ENCODE data around the gene PSMC5.

The PSMC5 gene

DNA sequence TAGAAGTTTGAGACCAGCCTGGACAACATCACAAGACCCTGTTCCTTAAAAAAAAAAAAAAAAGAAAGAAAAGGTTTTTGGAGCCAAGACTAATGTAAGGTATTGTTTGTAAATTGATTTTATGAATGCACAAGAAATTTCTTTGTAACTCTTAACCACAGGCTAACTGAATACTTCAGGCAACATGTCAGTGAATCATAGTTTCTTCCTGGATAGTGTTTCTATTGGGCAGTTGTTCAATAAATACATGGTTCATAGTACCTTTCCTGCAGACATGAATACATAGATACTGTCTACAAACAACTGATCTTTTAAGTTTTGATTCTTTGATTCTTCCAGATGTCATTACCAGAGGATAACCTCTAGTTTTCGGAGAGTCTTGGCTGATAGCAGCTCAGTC lies 41.7 kb upstream of the PSMC5 start:
- peaks cover 28 to 61% of the 10 kb centered on the region in 2 experiments for H3K36me3 ChIP-seq (ENCODE audit: control insufficient read depth in 1 of 2, insufficient read depth in 2 of 2, low read depth in 1 of 2, low read length in 2 of 2)
- no peak overlapping the region for H3K4me2 ChIP-seq (ENCODE audit: low read length, poor library complexity, severe bottlenecking)
- peaks cover 5% of the 10 kb centered on the region for H3K4me1 ChIP-seq (ENCODE audit: control insufficient read depth, insufficient read depth, low read depth, low read length)
- no peak overlapping the region for H2BK5ac ChIP-seq (ENCODE audit: low read depth, low read length, poor library complexity, severe bottlenecking)
- peak; percentile 33 for DNase-seq
- no peak overlapping the region for H4K8ac ChIP-seq (ENCODE audit: low read length)
- no peaks in the 10 kb centered on the region for H3K27me3 ChIP-seq (ENCODE audit: control insufficient read depth in 1 of 2, insufficient read depth in 1 of 2, low read length in 2 of 2)
- no peak overlapping the region for H3K27ac ChIP-seq (ENCODE audit: low read length, poor library complexity, severe bottlenecking)
- no peak overlapping the region for H2AFZ ChIP-seq (ENCODE audit: low read depth, low read length)
- no peak overlapping the region for H2BK120ac ChIP-seq (ENCODE audit: low read depth, low read length)
- no peak overlapping the region for H4K91ac ChIP-seq (ENCODE audit: low read length)
- H3K18ac ChIP-seq (ENCODE audit: low read depth in 1 of 2, low read length in 2 of 2): no peak overlapping the region
- H2BK12ac ChIP-seq (ENCODE audit: low read length in 2 of 2): no peak overlapping the region
- WGBS: no CpG with 5 or more reads among the region's 1 CpG
- peaks cover 4% of the 10 kb centered on the region for H3K79me1 ChIP-seq (replicated peaks; ENCODE audit: low read length, poor library complexity, severe bottlenecking)
- H2AK5ac ChIP-seq (ENCODE audit: low read length, severe bottlenecking): no peak overlapping the region
- no peak overlapping the region for H3K4me3 ChIP-seq (ENCODE audit: insufficient read depth in 1 of 2, low read depth in 1 of 2, low read length in 2 of 2)
- no peak overlapping the region for H2BK15ac ChIP-seq (ENCODE audit: low read depth, poor library complexity, severe bottlenecking)
- H3K9me3 ChIP-seq (ENCODE audit: control insufficient read depth, low read length): no peaks in the 10 kb centered on the region
- H3K23ac ChIP-seq (ENCODE audit: low read length in 2 of 2): no peak overlapping the region
- H3K4ac ChIP-seq (ENCODE audit: low read depth in 1 of 2, low read length in 2 of 2): no peak overlapping the region
- H3K14ac ChIP-seq (ENCODE audit: low read length in 2 of 2): no peak overlapping the region
- H3K9ac ChIP-seq (ENCODE audit: low read length): peak overlapping the region; percentile 32

GRCh38 chr17:63786117-63786516 lies 41.1 kb upstream of the PSMC5 start:
- Histone ChIP-seq H3K4me2 (ENCODE audit: low read length, poor library complexity, severe bottlenecking) (no peak overlapping the region), H2BK5ac (ENCODE audit: low read depth, low read length, poor library complexity, severe bottlenecking) (no peak overlapping the region), H2AFZ (ENCODE audit: low read depth, low read length) (no peak overlapping the region), H4K91ac (ENCODE audit: low read length) (no peak overlapping the region), H3K27me3 (ENCODE audit: control insufficient read depth in 1 of 2, insufficient read depth in 1 of 2, low read length in 2 of 2) (no peaks in the 10 kb centered on the region), H3K4me3 (ENCODE audit: insufficient read depth in 1 of 2, low read depth in 1 of 2, low read length in 2 of 2) (no peak overlapping the region), H3K4ac (ENCODE audit: low read depth in 1 of 2, low read length in 2 of 2) (no peak overlapping the region), H3K79me1 (replicated peaks; ENCODE audit: low read length, poor library complexity, severe bottlenecking) (peaks cover 4% of the 10 kb centered on the region), H3K23ac (ENCODE audit: low read length in 2 of 2) (no peak overlapping the region), H3K9me3 (ENCODE audit: control insufficient read depth, low read length) (no peaks in the 10 kb centered on the region), H3K9ac (ENCODE audit: low read length) (no peak overlapping the region), H2AK5ac (ENCODE audit: low read length, severe bottlenecking) (no peak overlapping the region), H3K36me3 (ENCODE audit: control insufficient read depth in 1 of 2, insufficient read depth in 2 of 2, low read depth in 1 of 2, low read length in 2 of 2) (peaks cover 31 to 67% of the 10 kb centered on the region in 2 experiments), H3K27ac (ENCODE audit: low read length, poor library complexity, severe bottlenecking) (no peak overlapping the region), H2BK120ac (ENCODE audit: low read depth, low read length) (no peak overlapping the region), H2BK12ac (ENCODE audit: low read length in 2 of 2) (no peak overlapping the region), H3K18ac (ENCODE audit: low read depth in 1 of 2, low read length in 2 of 2) (no peak overlapping the region), H3K14ac (ENCODE audit: low read length in 2 of 2) (no peak overlapping the region), H4K8ac (ENCODE audit: low read length) (no peak overlapping the region), H3K4me1 (ENCODE audit: control insufficient read depth, insufficient read depth, low read depth, low read length) (peaks cover 5% of the 10 kb centered on the region), H2BK15ac (ENCODE audit: low read depth, poor library complexity, severe bottlenecking) (no peak overlapping the region)
- 100% methylated on average over 1 of the region's 1 CpG for WGBS
- DNase-seq: no peak

DNA sequence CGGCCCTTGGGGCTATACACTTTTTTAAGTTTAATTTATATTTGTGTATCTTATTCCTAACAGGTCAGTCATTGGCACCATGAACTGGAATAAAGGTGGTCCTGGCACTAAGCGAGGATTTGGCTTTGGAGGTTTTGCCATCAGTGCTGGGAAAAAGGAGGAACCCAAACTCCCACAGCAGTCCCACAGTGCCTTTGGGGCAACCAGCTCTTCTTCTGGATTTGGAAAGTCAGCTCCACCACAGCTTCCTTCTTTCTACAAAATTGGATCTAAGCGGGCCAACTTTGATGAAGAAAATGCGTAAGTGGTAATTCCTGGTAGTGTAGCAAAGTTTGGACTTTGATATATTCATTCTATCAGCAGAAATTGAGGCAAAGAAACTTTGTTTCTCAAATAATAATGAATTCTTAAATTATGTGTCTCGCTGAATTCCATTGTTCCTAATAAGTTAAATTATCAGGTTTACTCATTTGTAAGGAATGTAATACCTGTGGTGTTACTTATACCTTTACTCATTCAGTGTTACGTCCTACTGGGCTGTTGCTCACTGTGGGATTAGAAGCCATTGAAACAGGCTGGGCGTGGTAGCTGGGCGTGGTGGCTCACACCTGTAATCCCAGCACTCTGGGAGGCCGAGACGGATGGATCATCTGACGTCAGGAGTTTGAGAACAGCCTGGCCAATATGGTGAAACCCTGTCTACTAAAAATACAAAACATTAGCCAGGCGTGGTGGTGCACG lies 40.1 kb upstream of the PSMC5 start:
- Histone ChIP-seq H2BK15ac (ENCODE audit: low read depth, poor library complexity, severe bottlenecking) (no peak overlapping the region), H3K14ac (ENCODE audit: low read length in 2 of 2) (no peak overlapping the region), H2BK5ac (ENCODE audit: low read depth, low read length, poor library complexity, severe bottlenecking) (no peak overlapping the region), H3K4ac (ENCODE audit: low read depth in 1 of 2, low read length in 2 of 2) (no peak overlapping the region), H3K9ac (ENCODE audit: low read length) (no peak overlapping the region), H2AK5ac (ENCODE audit: low read length, severe bottlenecking) (no peak overlapping the region), H4K8ac (ENCODE audit: low read length) (no peak overlapping the region), H2AFZ (ENCODE audit: low read depth, low read length) (no peak overlapping the region), H3K9me3 (ENCODE audit: control insufficient read depth, low read length) (no peaks in the 10 kb centered on the region), H3K18ac (ENCODE audit: low read depth in 1 of 2, low read length in 2 of 2) (no peak overlapping the region), H2BK120ac (ENCODE audit: low read depth, low read length) (no peak overlapping the region), H2BK12ac (ENCODE audit: low read length in 2 of 2) (no peak overlapping the region), H3K4me3 (ENCODE audit: insufficient read depth in 1 of 2, low read depth in 1 of 2, low read length in 2 of 2) (no peak overlapping the region), H3K36me3 (ENCODE audit: control insufficient read depth in 1 of 2, insufficient read depth in 2 of 2, low read depth in 1 of 2, low read length in 2 of 2) (peaks cover 34 to 76% of the 10 kb centered on the region in 2 experiments), H3K27ac (ENCODE audit: low read length, poor library complexity, severe bottlenecking) (no peak overlapping the region), H3K79me1 (replicated peaks; ENCODE audit: low read length, poor library complexity, severe bottlenecking) (peaks cover 6% of the 10 kb centered on the region), H4K91ac (ENCODE audit: low read length) (no peak overlapping the region), H3K23ac (ENCODE audit: low read length in 2 of 2) (no peak overlapping the region), H3K4me1 (ENCODE audit: control insufficient read depth, insufficient read depth, low read depth, low read length) (peaks cover 5% of the 10 kb centered on the region), H3K4me2 (ENCODE audit: low read length, poor library complexity, severe bottlenecking) (no peak overlapping the region), H3K27me3 (ENCODE audit: control insufficient read depth in 1 of 2, insufficient read depth in 1 of 2, low read length in 2 of 2) (no peaks in the 10 kb centered on the region)
- WGBS: 97% methylated on average over 9 of the region's 13 CpGs
- DNase-seq: no peak

- H3K27me3 ChIP-seq (ENCODE audit: control insufficient read depth in 1 of 2, insufficient read depth in 1 of 2, low read length in 2 of 2): no peaks in the 10 kb centered on the region
Observed at GRCh38 chr17:63790057-63790456, 37.2 kb upstream of the PSMC5 start.

More at GRCh38 chr17:63790057-63790456, 37.2 kb upstream of the PSMC5 start:
- Histone ChIP-seq H3K9me3 (ENCODE audit: control insufficient read depth, low read length) (no peaks in the 10 kb centered on the region), H2BK120ac (ENCODE audit: low read depth, low read length) (no peak overlapping the region), H2AK5ac (ENCODE audit: low read length, severe bottlenecking) (no peak overlapping the region), H3K4me3 (ENCODE audit: insufficient read depth in 1 of 2, low read depth in 1 of 2, low read length in 2 of 2) (no peak overlapping the region), H2BK12ac (ENCODE audit: low read length in 2 of 2) (no peak overlapping the region), H3K4ac (ENCODE audit: low read depth in 1 of 2, low read length in 2 of 2) (no peak overlapping the region), H4K8ac (ENCODE audit: low read length) (no peak overlapping the region), H3K79me1 (replicated peaks; ENCODE audit: low read length, poor library complexity, severe bottlenecking) (peaks cover 15% of the 10 kb centered on the region), H4K91ac (ENCODE audit: low read length) (no peak overlapping the region), H2BK5ac (ENCODE audit: low read depth, low read length, poor library complexity, severe bottlenecking) (no peak overlapping the region), H3K36me3 (ENCODE audit: control insufficient read depth in 1 of 2, insufficient read depth in 2 of 2, low read depth in 1 of 2, low read length in 2 of 2) (peaks cover 44 to 80% of the 10 kb centered on the region in 2 experiments), H3K14ac (ENCODE audit: low read length in 2 of 2) (no peak overlapping the region), H3K4me1 (ENCODE audit: control insufficient read depth, insufficient read depth, low read depth, low read length) (peaks cover 3% of the 10 kb centered on the region), H2AFZ (ENCODE audit: low read depth, low read length) (no peak overlapping the region), H3K27ac (ENCODE audit: low read length, poor library complexity, severe bottlenecking) (no peak overlapping the region), H3K4me2 (ENCODE audit: low read length, poor library complexity, severe bottlenecking) (no peak overlapping the region), H3K9ac (ENCODE audit: low read length) (no peak overlapping the region), H3K18ac (ENCODE audit: low read depth in 1 of 2, low read length in 2 of 2) (no peak overlapping the region), H2BK15ac (ENCODE audit: low read depth, poor library complexity, severe bottlenecking) (no peak overlapping the region), H3K23ac (ENCODE audit: low read length in 2 of 2) (no peak overlapping the region)
- DNase-seq: no peak
- 100% methylated on average over 4 of the region's 6 CpGs for WGBS

All from mesenchymal stem cell (in vitro differentiated cells and primary cell).